SK-N-SH (cell line): ENCODE measurements around the gene CCNB1.

Experiments
- CTCF ChIP-seq: fragments of 200-600 bp; sonication (generic); IDR thresholded peaks from 2 replicates; pipeline ENCODE4 v1.6.1; 2017; ENCODE audit warnings: antibody characterized with exemption, mild to moderate bottlenecking, moderate library complexity
- EP300 ChIP-seq, 2 experiments: IDR thresholded peaks; 2 replicates each; pipeline versions ENCODE4 v1.4.0 to v1.6.1; 2012; ENCODE audit warnings: borderline replicate concordance in 1 of 2, low read depth in 1 of 2, low read length in 1 of 2
- MAX ChIP-seq: IDR thresholded peaks from 2 replicates; pipeline ENCODE4 v1.4.0; 2012; ENCODE audit warnings: low read depth
- NFIC ChIP-seq: IDR thresholded peaks from 2 replicates; pipeline ENCODE4 v1.4.0; 2012; ENCODE audit warnings: borderline replicate concordance
- PBX3 ChIP-seq: IDR thresholded peaks from 2 replicates; pipeline ENCODE4; 2012
- POLR2AphosphoS5 ChIP-seq: IDR thresholded peaks from 2 replicates; pipeline ENCODE4 v1.6.1; 2012; ENCODE audit warnings: low read depth, low read length
- RAD21 ChIP-seq: IDR thresholded peaks from 2 replicates; pipeline ENCODE4 v1.6.1; 2012; ENCODE audit warnings: mild to moderate bottlenecking, low read length
- RFX5 ChIP-seq: IDR thresholded peaks from 2 replicates; pipeline ENCODE4 v1.6.1; 2012; ENCODE audit warnings: mild to moderate bottlenecking, improper control_type of control experiment, low read length
- RXRA ChIP-seq: IDR thresholded peaks from 2 replicates; pipeline ENCODE4 v1.4.0; 2012; ENCODE audit warnings: low read depth, mild to moderate bottlenecking, borderline replicate concordance
- USF2 ChIP-seq: fragments of 150-350 bp; IDR thresholded peaks from 2 replicates; pipeline ENCODE4 v1.6.1; 2017; ENCODE audit warnings: antibody characterized with exemption, low read length, low read depth, borderline replicate concordance

GRCh38 chr5:69224520-69224919, 57.6 kb downstream of the CCNB1 start:
- TF ChIP-seq CTCF: no peak
- TF ChIP-seq EP300 (IDR thresholded peaks at IDR 0.05; ENCODE audit: borderline replicate concordance in 1 of 2, low read depth in 1 of 2, low read length in 1 of 2): no peak
- TF ChIP-seq MAX: no peak
- no peak for TF ChIP-seq RAD21
- no peak for TF ChIP-seq RFX5
- TF ChIP-seq NFIC: no peak
- no peak for TF ChIP-seq USF2
- TF ChIP-seq RXRA: no peak
- TF ChIP-seq POLR2AphosphoS5: no peak
- no peak for TF ChIP-seq PBX3
